Retinal pigment epithelial cell (primary cell): ENCODE results near the gene OR10X1.

Experiments
- DNase-seq: peaks from one replicate; pipeline ENCODE4 v3.0.0-alpha.2; 2010; ENCODE audit warnings: low read depth
- H3K4me3 ChIP-seq: 2 replicates; pipeline ENCODE4 v1.5.1; 2011; ENCODE audit warnings: mild to moderate bottlenecking, low read length, control low read depth, moderate library complexity
- CTCF ChIP-seq: conservative IDR thresholded peaks from 2 replicates; pipeline ENCODE4 v1.5.1; 2011; ENCODE audit warnings: low read depth, low read length, control low read depth, inconsistent platforms

OR10X1 gene

GRCh38 chr1:158554352-158554751, 25.3 kb downstream of the OR10X1 start, which contains the start of gene OR6Y1:
TSS of gene OR6Y1 (minus strand) at chr1:158554405. CDS start at chr1:158548105, 6,300 bp downstream.
- TF ChIP-seq CTCF, result no peak
- no peak for DNase-seq
- no peak within 1 kb of the TSS for H3K4me3 ChIP-seq

- H3K4me3 ChIP-seq, result no peak overlapping the region
- no peak for DNase-seq
- no peak for TF ChIP-seq CTCF
Measured at GRCh38 chr1:158552296-158552695, 27.4 kb downstream of the OR10X1 start.

DNA sequence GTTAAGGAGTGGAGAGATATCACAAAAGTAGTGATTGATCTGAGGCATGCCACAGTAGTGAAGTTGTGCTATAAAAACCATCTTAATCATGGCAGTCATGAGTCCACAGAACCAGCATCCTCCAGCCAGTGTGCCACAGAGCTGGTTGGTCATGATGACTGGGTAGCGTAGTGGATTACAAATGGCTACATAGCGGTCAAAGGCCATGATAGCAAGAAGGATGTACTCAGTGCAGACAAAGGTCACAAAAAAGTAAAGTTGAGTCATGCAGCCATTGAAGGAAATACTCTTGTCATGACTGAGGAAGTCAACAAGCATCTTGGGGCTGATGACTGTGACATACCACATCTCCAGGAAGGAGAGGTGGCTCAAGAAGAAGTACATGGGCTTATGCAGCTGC, 32.2 kb downstream of the OR10X1 start:
- no peak overlapping the region for H3K4me3 ChIP-seq
- TF ChIP-seq CTCF, result no peak

GRCh38 chr1:158537609-158538008, 42.1 kb downstream of the OR10X1 start:
- no peak for TF ChIP-seq CTCF
- no peak overlapping the region for H3K4me3 ChIP-seq
- no peak for DNase-seq

More for the DNA sequence above, 32.2 kb downstream of the OR10X1 start:
- no peak for DNase-seq

DNA sequence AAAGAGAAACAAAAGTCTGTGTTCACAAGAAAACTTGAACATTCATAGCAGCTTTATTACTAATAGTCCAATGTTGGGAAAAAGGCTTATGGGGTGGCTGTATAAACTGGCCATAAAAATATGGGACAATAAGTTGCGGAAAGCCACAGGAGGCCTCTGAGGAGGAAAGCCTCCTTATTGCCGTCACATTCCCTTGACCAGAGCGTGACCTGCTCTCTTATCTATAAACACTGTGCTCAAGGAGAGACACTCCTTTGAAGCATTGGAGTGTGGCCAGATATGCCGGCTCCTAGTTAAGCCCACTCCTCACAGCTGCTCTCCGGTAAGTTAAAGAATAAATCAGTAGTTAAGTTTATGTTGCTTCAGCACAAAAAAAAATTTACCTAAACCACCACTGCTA, 45.2 kb downstream of the OR10X1 start:
- no peak for DNase-seq
- H3K4me3 ChIP-seq, result no peak overlapping the region
- no peak for TF ChIP-seq CTCF
